Adrenal gland (tissue), 12 donors: Measurements from ENCODE around the gene NHSL2. TPM values are rescaled to one million over a fixed set of nuclear protein-coding genes. Genes with fewer than 3 reads are reported as not detected.
A peak's percentile ranks its signal among the peaks of the same experiment; 100 is the strongest.

Experiments
- DNase-seq, 7 donors: peaks; one replicate each; pipeline ENCODE4 v3.0.0-alpha.2; 2019 to 2020
- H3K27ac ChIP-seq, 5 donors: fragments of 200-600 bp; sonication (generic) in 4 of 5; 1 replicate in 3 of 5; 2 replicates in 2 of 5; pipeline versions ENCODE4 v1.5.1 to v1.8.0; 2016 to 2020; ENCODE audit warnings: mild to moderate bottlenecking in 1 of 5
- H3K27me3 ChIP-seq: fragments of 200-600 bp; 2 replicates; pipeline ENCODE4 v1.8.0; 2021
- H3K36me3 ChIP-seq, 2 donors: fragments of 200-600 bp; replicated peaks in 1 of 2; 1 replicate in 1 of 2; 2 replicates in 1 of 2; pipeline versions ENCODE4 v1.5.1 to v1.8.0; 2018 to 2022
- H3K4me1 ChIP-seq, 2 donors: fragments of 200-600 bp; replicated peaks in 1 of 2; 1 replicate in 1 of 2; 2 replicates in 1 of 2; pipeline versions ENCODE4 v1.5.1 to v1.8.0; 2018 to 2021
- H3K4me3 ChIP-seq, 4 donors: fragments of 200-600 bp; sonication (generic) in 3 of 4; one replicate each; pipeline ENCODE4 v1.5.1; 2016 to 2018
- H3K9me3 ChIP-seq, 3 donors: fragments of 200-600 bp; sonication (generic) in 1 of 3; replicated peaks in 1 of 3; 1 replicate in 2 of 3; 2 replicates in 1 of 3; pipeline versions ENCODE4 v1.5.1 to v1.8.0; 2016 to 2021
- POLR2A ChIP-seq, 2 donors: fragments of 450-650 bp; IDR thresholded peaks; one replicate each; pipeline ENCODE4 v1.6.1; 2017; ENCODE audit warnings: antibody characterized with exemption in 2 of 2, mild to moderate bottlenecking in 2 of 2, moderate library complexity in 1 of 2
- WGBS, 4 donors: extraction: QIAGEN DNeasy Blood & Tissue Kit in 2 of 4; methylation state at CpG; one replicate each; pipeline versions ENCODE4 v1.1.5 to v1.1.7; 2013 to 2017; 5-methylcytosine and 5-hydroxymethylcytosine counted together
- intact Hi-C, 2 donors: fragments of 100-400 bp; cut with DNase I; formaldehyde crosslinking; loops; one replicate each; pipeline versions ENCODE4 v1.14.1 to v1.15.0; 2022 to 2023
- polyA plus RNA-seq, 3 donors: library from polyadenylated mRNA; stranded (reverse); fragments of 200-250 nt in 2 of 3; fragments of 350-450 nt in 1 of 3; fragmentation: Illumina TruSeq in 1 of 3; extraction: RNeasy Lipid Tissue Mini Kit (QIAGEN cat#74804) in 1 of 3; gene quantifications; one replicate each; pipeline ENCODE4 v1.2.3, GENCODE V29; 2013 to 2014
- total RNA-seq, 9 donors: library from RNA; depleted of rRNA in 4 of 9; stranded (reverse); fragments of >200 nt in 4 of 9; fragments of 120-200 nt in 1 of 9; fragmentation: NEBNext Ultra II Directional in 1 of 9; extraction: Animal tissue kit (Norgen Biotek cat#: 25700) in 1 of 9; gene quantifications; one replicate each; pipeline versions ENCODE4 v1.1.0 to v1.2.4, GENCODE V29; 2013 to 2023
- TF ChIP-seq, protein P1 (sequence below), 6 experiments: fragments of 450-650 bp in 4 of 6; fragments of 200-600 bp in 2 of 6; sonication (generic) in 1 of 6; IDR thresholded peaks; 1 replicate in 5 of 6; 2 replicates in 1 of 6; pipeline versions ENCODE4 v1.5.1 to v1.8.0; 2016 to 2021; ENCODE audit warnings: antibody characterized with exemption in 6 of 6, mild to moderate bottlenecking in 2 of 6, moderate library complexity in 1 of 6
- donor health status: healthy with polysubstance abuse.
- donor health status: Bipolar disorder and iron deficiency.
- donor health status: DM: yes; HTN: yes; CAD: no.
- donor health status: DM: no; HTN: no; CAD: no.
- donor health status: DM: no; HTN: no; CAD: no.
- donor health status: DM: yes; HTN: yes; CAD: no.

The NHSL2 gene
- total and polyA plus RNA-seq, 12 donors: 1.3 to 18.2 (median 4.8) TPM

GRCh38 chrX:72043636-72044035 lies 133.0 kb downstream of the NHSL2 start:
- no peaks in the 10 kb centered on the region for H3K9me3 ChIP-seq
- H3K4me3 ChIP-seq: no peak overlapping the region
- TF ChIP-seq, protein P1, sequence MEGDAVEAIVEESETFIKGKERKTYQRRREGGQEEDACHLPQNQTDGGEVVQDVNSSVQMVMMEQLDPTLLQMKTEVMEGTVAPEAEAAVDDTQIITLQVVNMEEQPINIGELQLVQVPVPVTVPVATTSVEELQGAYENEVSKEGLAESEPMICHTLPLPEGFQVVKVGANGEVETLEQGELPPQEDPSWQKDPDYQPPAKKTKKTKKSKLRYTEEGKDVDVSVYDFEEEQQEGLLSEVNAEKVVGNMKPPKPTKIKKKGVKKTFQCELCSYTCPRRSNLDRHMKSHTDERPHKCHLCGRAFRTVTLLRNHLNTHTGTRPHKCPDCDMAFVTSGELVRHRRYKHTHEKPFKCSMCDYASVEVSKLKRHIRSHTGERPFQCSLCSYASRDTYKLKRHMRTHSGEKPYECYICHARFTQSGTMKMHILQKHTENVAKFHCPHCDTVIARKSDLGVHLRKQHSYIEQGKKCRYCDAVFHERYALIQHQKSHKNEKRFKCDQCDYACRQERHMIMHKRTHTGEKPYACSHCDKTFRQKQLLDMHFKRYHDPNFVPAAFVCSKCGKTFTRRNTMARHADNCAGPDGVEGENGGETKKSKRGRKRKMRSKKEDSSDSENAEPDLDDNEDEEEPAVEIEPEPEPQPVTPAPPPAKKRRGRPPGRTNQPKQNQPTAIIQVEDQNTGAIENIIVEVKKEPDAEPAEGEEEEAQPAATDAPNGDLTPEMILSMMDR (IDR thresholded peaks at IDR 0.05): no peak
- no peak for TF ChIP-seq POLR2A (IDR thresholded peaks at IDR 0.05)
- peaks cover 0 to 7% of the 10 kb centered on the region in 2 donors for H3K4me1 ChIP-seq
- no peaks in the 10 kb centered on the region for H3K36me3 ChIP-seq
- H3K27me3 ChIP-seq: peaks cover 5% of the 10 kb centered on the region
- intact Hi-C loops: no loop called here
- no peak for DNase-seq
- WGBS, 4 donors: 84 to 98% (median 91%) methylated on average over 4 of the region's 4 CpGs
- H3K27ac ChIP-seq: no peak overlapping the region

- H3K4me3 ChIP-seq: no peak overlapping the region
- no peak for DNase-seq
- TF ChIP-seq POLR2A (IDR thresholded peaks at IDR 0.05): no peak
- intact Hi-C loops: no loop called here
- no peaks in the 10 kb centered on the region for H3K9me3 ChIP-seq
- peaks cover 3% of the 10 kb centered on the region for H3K27me3 ChIP-seq
- no peak overlapping the region for H3K27ac ChIP-seq
- peaks cover 0 to 7% of the 10 kb centered on the region in 2 donors for H3K4me1 ChIP-seq
- H3K36me3 ChIP-seq: no peaks in the 10 kb centered on the region
- WGBS, 4 donors: 59 to 100% (median 71%) methylated on average over 1 to 4 of the region's 4 CpGs
Observed at GRCh38 chrX:72045141-72045540, 134.5 kb downstream of the NHSL2 start.

DNA sequence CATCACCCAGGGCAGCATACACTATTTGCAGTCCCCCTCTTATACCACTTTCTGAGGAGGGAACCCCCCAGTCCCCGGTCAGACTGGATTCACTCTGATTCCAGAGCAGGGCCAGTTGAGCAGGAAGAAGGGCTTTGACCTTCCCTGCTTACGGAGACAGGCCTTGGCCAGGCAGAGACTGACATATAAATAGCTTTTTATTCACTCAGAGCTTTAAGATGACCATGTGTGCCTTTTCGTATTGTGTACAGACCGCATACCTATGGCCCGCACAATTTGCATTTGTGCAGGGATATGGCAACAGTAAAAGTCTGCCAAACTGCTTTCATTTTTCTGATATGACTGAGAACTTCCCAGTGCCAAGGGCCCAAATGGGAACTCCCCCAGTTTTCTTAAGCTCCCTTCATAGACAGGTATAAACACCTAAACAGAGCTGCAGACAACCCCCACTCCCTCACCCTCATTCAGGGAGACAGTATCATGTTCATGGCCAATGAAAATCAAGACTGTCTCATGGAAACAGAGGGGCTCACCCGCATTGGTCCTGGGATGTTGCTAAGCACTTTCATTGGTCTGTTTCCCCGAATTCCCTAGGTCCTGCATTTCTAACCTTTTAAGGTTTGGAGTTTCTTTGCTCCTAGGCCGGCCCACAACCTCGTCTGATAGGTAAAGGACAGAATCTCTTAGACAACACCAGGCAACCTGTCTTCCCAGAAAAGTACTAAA lies 135.1 kb downstream of the NHSL2 start:
- no peaks in the 10 kb centered on the region for H3K27me3 ChIP-seq
- H3K4me1 ChIP-seq: peaks cover 0 to 7% of the 10 kb centered on the region in 2 donors
- 48 to 67% (median 59%) methylated on average over 7 to 9 of the region's 9 CpGs for WGBS, 4 donors
- H3K4me3 ChIP-seq: no peak overlapping the region
- H3K27ac ChIP-seq: no peak overlapping the region
- no peaks in the 10 kb centered on the region for H3K9me3 ChIP-seq
- peak in 1 of 7 donors; percentile 56 for DNase-seq
- H3K36me3 ChIP-seq: no peaks in the 10 kb centered on the region
- intact Hi-C loops: no loop called here
- TF ChIP-seq, protein P1 (IDR thresholded peaks at IDR 0.05): no peak

DNA sequence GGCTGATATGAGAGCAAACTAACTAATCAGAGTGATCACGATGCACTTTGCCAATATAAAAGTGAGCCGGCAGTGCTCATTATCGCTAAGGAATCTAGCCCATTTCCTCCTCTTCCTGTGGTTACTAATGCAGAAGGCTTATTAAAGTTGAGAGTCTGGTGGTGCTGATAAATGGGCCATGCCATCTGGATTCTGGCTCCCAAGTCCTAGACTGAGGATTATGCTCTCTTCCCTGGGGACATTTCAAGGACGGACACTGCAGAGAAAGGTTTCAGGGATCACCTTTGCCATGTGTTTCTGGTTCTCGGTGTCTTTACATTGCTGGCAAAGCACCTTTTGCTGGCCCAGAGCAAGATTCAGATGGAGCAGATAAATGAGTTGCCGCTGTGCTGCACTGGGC lies 135.8 kb downstream of the NHSL2 start:
- Histone ChIP-seq H3K9me3 (no peaks in the 10 kb centered on the region), H3K4me1 (peaks cover 0 to 7% of the 10 kb centered on the region in 2 donors), H3K36me3 (no peaks in the 10 kb centered on the region), H3K27ac (no peak overlapping the region), H3K27me3 (no peaks in the 10 kb centered on the region), H3K4me3 (no peak overlapping the region)
- no peak for TF ChIP-seq POLR2A (IDR thresholded peaks at IDR 0.05)
- TF ChIP-seq, protein P1 (IDR thresholded peaks at IDR 0.05): no peak
- WGBS, 4 donors: 46 to 70% (median 50%) methylated on average over 5 to 6 of the region's 6 CpGs
- intact Hi-C loops: no loop called here
- DNase-seq: no peak
